ENCODE measurements around the gene MTA1. TPM values are rescaled to one million over a fixed set of nuclear protein-coding genes. Genes with fewer than 3 reads are reported as not detected.

Gene MTA1
- total and polyA plus RNA-seq, 7 donors = 22.6 to 48.6 (median 41.1) TPM

DNA sequence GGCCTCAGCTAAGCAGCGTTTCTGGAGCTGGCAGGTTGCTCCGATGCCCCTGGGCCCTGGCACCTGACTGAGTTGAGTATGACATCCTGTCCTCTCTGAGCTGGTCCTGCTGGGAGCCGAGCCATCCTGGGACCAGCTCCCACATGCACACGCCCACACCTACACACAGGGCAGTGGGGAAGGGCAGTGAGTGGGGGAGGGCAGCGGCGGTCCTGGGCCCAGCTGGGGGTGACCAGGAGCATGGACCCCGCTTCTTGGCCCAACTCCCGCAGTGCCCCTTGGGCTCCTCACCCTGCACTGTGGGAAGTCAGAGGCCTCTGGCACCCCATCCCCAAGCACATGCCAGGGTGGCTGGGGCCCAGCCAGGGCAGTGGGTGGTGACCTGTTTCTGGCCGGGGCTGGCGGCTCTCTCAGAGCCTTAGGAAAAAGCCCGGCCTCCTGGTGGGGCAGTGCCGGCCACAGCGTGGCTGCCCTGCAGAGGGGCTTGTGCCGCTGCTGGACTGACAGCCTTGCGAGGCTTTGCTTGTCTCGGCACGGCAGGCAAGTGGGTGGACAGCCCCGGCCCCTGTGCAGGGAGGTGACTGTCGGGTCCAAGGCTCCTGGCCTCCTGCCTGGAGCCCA, 49.1 kb downstream of the MTA1 start:
- TF ChIP-seq CTCF (IDR thresholded peaks at IDR 0.05) = no peak
- H3K9me3 ChIP-seq = no peaks in the 10 kb centered on the region
- DNase-seq = peak; percentile 55 to 79
- intact Hi-C loops (cut with DNase I) = loop anchor here in 1 of 2 donors (5.0 kb wide), 1 partner anchor 51 kb away; the partner anchor contains the start of gene MTA1
- H3K27me3 ChIP-seq (ENCODE audit: insufficient read depth in 3 of 3, low read length in 2 of 3) = no peaks in the 10 kb centered on the region
- H3K36me3 ChIP-seq (ENCODE audit: insufficient read depth in 1 of 2, low read depth in 1 of 2) = peaks cover 3 to 47% of the 10 kb centered on the region in 2 donors
- peak; percentile 33 to 65 (median 60) for ATAC-seq
- H3K4me3 ChIP-seq = no peak overlapping the region
- H3K27ac ChIP-seq = no peak overlapping the region
- H3K4me1 ChIP-seq = peaks cover 47% of the 10 kb centered on the region
- 16 to 30% (median 21%) methylated on average over 15 to 19 of the region's 19 CpGs for WGBS, 3 donors

DNA sequence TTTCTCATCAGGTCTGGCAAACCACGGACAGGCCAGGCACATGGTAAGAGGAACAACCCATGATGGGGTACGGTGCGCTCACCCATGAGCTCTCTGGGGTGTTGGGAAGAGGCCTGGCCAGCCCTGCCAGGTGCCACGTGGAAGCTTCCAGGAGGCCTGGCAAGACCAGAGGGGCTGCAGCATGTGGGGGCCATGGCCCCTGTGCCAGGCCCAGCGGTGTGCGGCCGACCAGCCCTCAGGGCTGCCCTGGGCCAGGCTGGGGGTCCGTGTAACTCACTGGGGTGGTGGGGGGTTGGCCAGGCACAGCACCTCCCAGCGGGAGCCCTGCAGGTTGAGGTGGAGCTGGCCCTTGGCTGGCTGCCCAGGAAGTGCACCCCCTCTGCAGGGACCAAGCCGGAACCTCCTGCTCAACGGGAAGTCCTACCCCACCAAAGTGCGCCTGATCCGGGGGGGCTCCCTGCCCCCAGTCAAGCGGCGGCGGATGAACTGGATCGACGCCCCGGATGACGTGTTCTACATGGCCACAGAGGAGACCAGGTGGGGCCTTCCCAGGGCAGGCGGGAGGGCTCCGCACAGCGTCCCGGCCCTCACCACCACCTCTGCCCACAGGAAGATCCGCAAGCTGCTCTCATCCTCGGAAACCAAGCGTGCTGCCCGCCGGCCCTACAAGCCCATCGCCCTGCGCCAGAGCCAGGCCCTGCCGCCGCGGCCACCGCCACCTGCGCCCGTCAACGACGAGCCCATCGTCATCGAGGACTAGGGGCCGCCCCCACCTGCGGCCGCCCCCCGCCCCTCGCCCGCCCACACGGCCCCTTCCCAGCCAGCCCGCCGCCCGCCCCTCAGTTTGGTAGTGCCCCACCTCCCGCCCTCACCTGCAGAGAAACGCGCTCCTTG, 50.1 kb downstream of the MTA1 start:
- Histone ChIP-seq H3K9me3 (no peaks in the 10 kb centered on the region), H3K27ac (no peak overlapping the region), H3K36me3 (ENCODE audit: insufficient read depth in 1 of 2, low read depth in 1 of 2) (peaks cover 0 to 37% of the 10 kb centered on the region in 2 donors), H3K4me1 (peaks cover 50% of the 10 kb centered on the region), H3K4me3 (no peak overlapping the region), H3K27me3 (ENCODE audit: insufficient read depth in 3 of 3, low read length in 2 of 3) (peaks cover 0 to 2% (median under 1%) of the 10 kb centered on the region in 3 donors)
- DNase-seq (no peak), ATAC-seq (no peak)
- 75 to 79% (median 77%) methylated on average over 30 to 54 of the region's 54 CpGs for WGBS, 3 donors
- intact Hi-C loops (cut with DNase I) = loop anchor here in 1 of 2 donors (5.0 kb wide), 1 partner anchor 52 kb away; the partner anchor contains the start of gene MTA1
- TF ChIP-seq CTCF (IDR thresholded peaks at IDR 0.05) = no peak

- peaks cover 0 to 4% (median 2%) of the 10 kb centered on the region in 3 donors for H3K27me3 ChIP-seq (ENCODE audit: insufficient read depth in 3 of 3, low read length in 2 of 3)
- intact Hi-C loops (cut with DNase I) = no loop called here
- no peak overlapping the region for H3K4me3 ChIP-seq
- DNase-seq (no peak), ATAC-seq (no peak)
- WGBS, 3 donors = 79 to 82% (median 82%) methylated on average over 34 of the region's 34 CpGs
- H3K27ac ChIP-seq = no peak overlapping the region
- H3K9me3 ChIP-seq = no peaks in the 10 kb centered on the region
- TF ChIP-seq CTCF (IDR thresholded peaks at IDR 0.05) = no peak
- peaks cover 0 to 32% of the 10 kb centered on the region in 2 donors for H3K36me3 ChIP-seq (ENCODE audit: insufficient read depth in 1 of 2, low read depth in 1 of 2)
- H3K4me1 ChIP-seq = peaks cover 47% of the 10 kb centered on the region
Observed at GRCh38 chr14:105470350-105471296, 51.0 kb downstream of the MTA1 start.

- peaks cover 49% of the 10 kb centered on the region for H3K4me1 ChIP-seq
- no peak for ATAC-seq
Observed at GRCh38 chr14:105471297-105471821, 51.7 kb downstream of the MTA1 start.

More at GRCh38 chr14:105471297-105471821, 51.7 kb downstream of the MTA1 start:
- Histone ChIP-seq H3K27me3 (ENCODE audit: insufficient read depth in 3 of 3, low read length in 2 of 3) (peaks cover 0 to 4% (median 2%) of the 10 kb centered on the region in 3 donors), H3K27ac (no peak overlapping the region), H3K9me3 (no peaks in the 10 kb centered on the region), H3K36me3 (ENCODE audit: insufficient read depth in 1 of 2, low read depth in 1 of 2) (peaks cover 0 to 31% of the 10 kb centered on the region in 2 donors), H3K4me3 (no peak overlapping the region)
- 66 to 75% (median 71%) methylated on average over 16 to 19 of the region's 19 CpGs for WGBS, 3 donors
- DNase-seq = no peak
- intact Hi-C loops (cut with DNase I) = no loop called here
- no peak for TF ChIP-seq CTCF (IDR thresholded peaks at IDR 0.05)

All from psoas muscle (tissue), 8 donors.